GM12878 (cell line): Measurements from ENCODE around the gene GTF2F2. TPM values are rescaled to one million over a fixed set of nuclear protein-coding genes. Genes with fewer than 3 reads are reported as not detected.

Experiments
- ATAC-seq: fragments of 200-7000 bp; cut with Tn5 transposase; 3 replicates; pipeline ENCODE4 v1.9.1; 2020; ENCODE audit warnings: mild to moderate bottlenecking, moderate library complexity
- BruUV-seq: library from RNA; stranded (reverse); fragments of 400-500 nt; replicated peaks from 2 replicates; lab custom pipeline; 2021; lab: Mats Ljungman, UMichigan
- CTCF ChIA-PET: fragments of 300-600 bp; sonication (Branson Sonifier 250); formaldehyde crosslinking; extraction: SDS; loops from one replicate; lab custom pipeline; 2021; ENCODE audit warnings: inconsistent platforms; lab: Yijun Ruan, JAX
- POLR2A ChIA-PET: fragments of 350-600 bp; formaldehyde crosslinking; extraction: SDS; loops from one replicate; lab custom pipeline; 2021; ENCODE audit warnings: inconsistent platforms; lab: Charles Lee
- RAD21 ChIA-PET: fragments of 300-600 bp; sonication (Branson Sonifier 250); formaldehyde crosslinking; loops from one replicate; lab custom pipeline; 2023; ENCODE audit warnings: antibody characterized with exemption; ENCODE audit not compliant: unreplicated experiment; lab: Charles Lee
- SMC1A ChIA-PET: fragments of 300-600 bp; sonication (Branson Sonifier 250); formaldehyde crosslinking; loops from one replicate; lab custom pipeline; 2023; ENCODE audit not compliant: unreplicated experiment, uncharacterized antibody; lab: Charles Lee
- DNase-seq: peaks from one replicate; pipeline ENCODE4 v3.0.0-alpha.2; 2011; ENCODE audit warnings: low read depth, low spot score
- FAIRE-seq: peaks from 3 replicates; lab custom pipeline; 2011; peaks lifted over from hg19 to GRCh38; lab: Jason Lieb, UNC
- H2AFZ ChIP-seq: 2 replicates; pipeline ENCODE4 v1.6.0; 2011; ENCODE audit warnings: low read depth, low read length, control low read depth; ENCODE audit not compliant: control insufficient read depth
- H3K27ac ChIP-seq: 2 replicates; pipeline ENCODE4 v1.5.1; 2011; ENCODE audit warnings: control low read depth; ENCODE audit not compliant: control insufficient read depth, insufficient read depth
- H3K27me3 ChIP-seq, 2 experiments: replicated peaks in 1 of 2; 2 replicates each; pipeline versions ENCODE4 v1.6.0 to v1.6.1; 2011; ENCODE audit warnings: low read length in 1 of 2; ENCODE audit not compliant: control insufficient read depth in 2 of 2, insufficient read depth in 2 of 2
- H3K36me3 ChIP-seq, 2 experiments: 2 replicates each; pipeline ENCODE4 v1.5.1; 2011; ENCODE audit warnings: low read length in 1 of 2; ENCODE audit not compliant: control insufficient read depth in 2 of 2, insufficient read depth in 2 of 2
- H3K4me1 ChIP-seq: 2 replicates; pipeline ENCODE4 v1.6.1; 2011; ENCODE audit warnings: mild to moderate bottlenecking, low read length, moderate library complexity, mixed read lengths; ENCODE audit not compliant: control insufficient read depth, insufficient read depth
- H3K4me2 ChIP-seq: 2 replicates; pipeline ENCODE4 v1.6.0; 2011; ENCODE audit warnings: control low read depth; ENCODE audit not compliant: control insufficient read depth, insufficient read depth
- H3K4me3 ChIP-seq: fragments of 200-600 bp; sonication (generic); 2 replicates; pipeline ENCODE4 v1.5.1; 2016
- H3K79me2 ChIP-seq: 2 replicates; pipeline ENCODE4 v1.6.0; 2011; ENCODE audit warnings: low read length; ENCODE audit not compliant: control insufficient read depth, insufficient read depth
- H3K9ac ChIP-seq: 2 replicates; pipeline ENCODE4 v1.8.0; 2011; ENCODE audit warnings: low read length, control low read depth, mixed read lengths; ENCODE audit not compliant: control insufficient read depth, insufficient read depth
- H3K9me3 ChIP-seq: replicated peaks from 3 replicates; pipeline ENCODE4 v1.5.1; 2011; ENCODE audit warnings: mild to moderate bottlenecking, low read length; ENCODE audit not compliant: control insufficient read depth, insufficient read depth
- H4K20me1 ChIP-seq: 2 replicates; pipeline ENCODE4 v1.6.0; 2011; ENCODE audit not compliant: control insufficient read depth, insufficient read depth
- BMI1 ChIP-seq: fragments of 450-650 bp; IDR thresholded peaks from 2 replicates; pipeline ENCODE4 v1.6.1; 2016; ENCODE audit warnings: mild to moderate bottlenecking, moderate library complexity, borderline replicate concordance
- CBFB ChIP-seq: IDR thresholded peaks from 2 replicates; pipeline ENCODE4 v1.6.1; 2016; ENCODE audit warnings: antibody characterized with exemption, low read depth
- CTCF ChIP-seq, 3 experiments: IDR thresholded peaks in 2 of 3; conservative IDR thresholded peaks in 1 of 3; 2 replicates each; pipeline ENCODE4 v1.5.1; 2011; ENCODE audit warnings: low read depth in 3 of 3, low read length in 3 of 3, mild to moderate bottlenecking in 3 of 3, control low read depth in 2 of 3, moderate library complexity in 2 of 3, inconsistent platforms in 1 of 3, mixed read lengths in 1 of 3; ENCODE audit not compliant: control insufficient read depth in 2 of 3, insufficient read depth in 1 of 3; ENCODE audit errors: extremely low read depth in 1 of 3
- EED ChIP-seq: sonication (generic); IDR thresholded peaks from 2 replicates; pipeline ENCODE4 v1.6.1; 2016; ENCODE audit warnings: antibody characterized with exemption, low read depth
- FOS ChIP-seq: IDR thresholded peaks from 3 replicates; pipeline ENCODE4 v1.6.1; 2011; ENCODE audit warnings: borderline replicate concordance; ENCODE audit not compliant: insufficient read length; ENCODE audit errors: extremely low read depth
- IRF5 ChIP-seq: fragments of 450-650 bp; IDR thresholded peaks from 2 replicates; pipeline ENCODE4 v1.6.1; 2017; ENCODE audit warnings: borderline replicate concordance
- JUND ChIP-seq: IDR thresholded peaks from 2 replicates; pipeline ENCODE4 v1.6.1; 2012; ENCODE audit warnings: low read depth, mild to moderate bottlenecking, low read length, improper control_type of control experiment, moderate library complexity
- KAT2A ChIP-seq: conservative IDR thresholded peaks from 2 replicates; pipeline ENCODE4 v1.6.1; 2011; ENCODE audit warnings: low read depth, low read length; ENCODE audit not compliant: control insufficient read depth
- MTA3 ChIP-seq: IDR thresholded peaks from 2 replicates; pipeline ENCODE4 v1.6.1; 2012; ENCODE audit warnings: low read length, inconsistent platforms, borderline replicate concordance
- RELA ChIP-seq: fragments of 450-650 bp; IDR thresholded peaks from 2 replicates; pipeline ENCODE4 v1.8.0; 2014; ENCODE audit warnings: borderline replicate concordance; ENCODE audit not compliant: partially characterized antibody
- SMAD5 ChIP-seq: IDR thresholded peaks from 2 replicates; pipeline ENCODE4 v1.6.1; 2016; ENCODE audit warnings: antibody characterized with exemption, low read depth
- SMARCA5 ChIP-seq: fragments of 450-650 bp; IDR thresholded peaks from 2 replicates; pipeline ENCODE4 v1.6.1; 2017; ENCODE audit warnings: mild to moderate bottlenecking
- SPI1 ChIP-seq: IDR thresholded peaks from 2 replicates; pipeline ENCODE4 v1.6.1; 2011; ENCODE audit warnings: low read depth, mild to moderate bottlenecking, low read length, moderate library complexity, borderline replicate concordance; ENCODE audit not compliant: insufficient read depth
- TCF7 ChIP-seq: IDR thresholded peaks from 2 replicates; pipeline ENCODE4 v1.6.1; 2014; ENCODE audit warnings: antibody characterized with exemption, borderline replicate concordance
- ZNF622 ChIP-seq: fragments of 450-650 bp; IDR thresholded peaks from 2 replicates; pipeline ENCODE4 v1.6.1; 2017; ENCODE audit warnings: mild to moderate bottlenecking, inconsistent platforms
- WGBS: methylation state at CpG from one replicate; pipeline ENCODE4 v1.1.6; 2016; ENCODE audit warnings: low lambda C conversion rate; ENCODE audit not compliant: insufficient replicate concordance, insufficient coverage; ENCODE audit errors: missing lambda C conversion rate; 5-methylcytosine and 5-hydroxymethylcytosine counted together
- in situ Hi-C: fragments of 300-500 bp; cut with MboI; formaldehyde crosslinking; loops from 9 replicates; pipeline ENCODE4 v1.14.3; 2018; ENCODE audit warnings: mixed read lengths
- intact Hi-C: fragments of 100-400 bp; cut with micrococcal nuclease; formaldehyde crosslinking; loops from one replicate; pipeline ENCODE4 v1.14.2; 2022; ENCODE audit not compliant: unreplicated experiment
- polyA plus RNA-seq, 11 experiments: library from polyadenylated mRNA; depleted of rRNA in 4 of 11; unstranded in 6 of 11; stranded (reverse) in 5 of 11; fragments of >200 nt; fragmentation: Nextera tagmentation in 4 of 11; fragmentation: Illumina TruSeq in 1 of 11; extraction: Ambion mirVana in 4 of 11; extraction: Trizol in 1 of 11; gene quantifications; 1 replicate in 1 of 11; 2 replicates in 10 of 11; pipeline versions ENCODE4 v1.2.1 to v1.2.3, GENCODE V29; 2011 to 2016; ENCODE audit warnings: inconsistent platforms in 2 of 11, missing spikeins in 2 of 11, low read depth in 1 of 11
- total RNA-seq, 4 experiments: library from RNA; depleted of rRNA in 3 of 4; stranded (reverse); fragments of >200 nt in 3 of 4; fragmentation: Illumina TruSeq in 1 of 4; extraction: Trizol in 1 of 4; gene quantifications; 2 replicates each; pipeline versions ENCODE4 v1.2.1 to v1.2.3, GENCODE V29; 2013 to 2021
- TF ChIP-seq, protein P1 (sequence below): IDR thresholded peaks from 2 replicates; pipeline ENCODE4 v1.6.1; 2012; ENCODE audit warnings: low read depth, low read length, improper control_type of control experiment
- TF ChIP-seq, protein P2 (sequence below): fragments of 450-650 bp; IDR thresholded peaks from 2 replicates; pipeline ENCODE4 v1.6.1; 2017; ENCODE audit warnings: mild to moderate bottlenecking, low read depth, inconsistent platforms; ENCODE audit not compliant: poor library complexity, severe bottlenecking
- TF ChIP-seq, protein P3 (sequence below): fragments of 450-650 bp; IDR thresholded peaks from 2 replicates; pipeline ENCODE4 v1.6.1; 2014; ENCODE audit warnings: mild to moderate bottlenecking

GTF2F2 gene
- total and polyA plus RNA-seq, 10 of the 15 experiments (the other 5 are each of a cell fraction or from before 2014, with no cell fraction given) = 14.5 to 30.8 (median 22.6) TPM

DNA sequence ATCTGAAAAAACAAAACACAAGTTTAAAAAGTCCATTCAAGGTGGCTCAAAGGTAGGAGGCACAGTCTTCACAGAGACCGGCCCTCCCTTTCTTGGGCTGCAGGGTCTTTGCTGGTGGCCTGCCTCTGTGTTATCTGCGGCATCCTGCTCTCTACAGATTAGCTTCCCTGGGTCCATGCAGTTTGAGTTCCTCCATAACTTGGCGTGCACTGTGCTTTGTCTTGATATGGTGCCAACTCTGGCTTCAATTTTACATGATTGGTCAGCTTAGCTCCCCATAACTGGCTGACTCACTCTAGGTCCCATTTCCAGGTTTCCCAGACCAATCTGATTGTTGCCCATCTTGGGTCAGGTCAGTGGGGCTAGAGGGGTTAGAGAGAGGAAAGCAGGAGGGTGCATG is 178.9 kb downstream of the GTF2F2 start:
- H3K9ac ChIP-seq = no peak overlapping the region
- FAIRE-seq (no peak), DNase-seq (no peak), ATAC-seq (no peak)
- H3K27ac ChIP-seq = no peak overlapping the region
- no TSS peak for BruUV-seq
- no peaks in the 10 kb centered on the region for H4K20me1 ChIP-seq
- TF ChIP-seq SMARCA5 (no peak), IRF5 (no peak), TCF7 (no peak), JUND (no peak), CTCF (IDR thresholded peaks at IDR 0.05 in 2 of 3, conservative IDR thresholded peaks at IDR 0.05 in 1 of 3; ENCODE audit: control insufficient read depth in 2 of 3, extremely low read depth in 1 of 3, insufficient read depth in 1 of 3, low read depth in 3 of 3, low read length in 3 of 3) (no peak), SPI1 (no peak), EED (no peak), FOS (no peak), BMI1 (no peak), KAT2A (no peak), CBFB (no peak), MTA3 (no peak), ZNF622 (no peak), SMAD5 (no peak), RELA (no peak)
- TF ChIP-seq, protein P1, sequence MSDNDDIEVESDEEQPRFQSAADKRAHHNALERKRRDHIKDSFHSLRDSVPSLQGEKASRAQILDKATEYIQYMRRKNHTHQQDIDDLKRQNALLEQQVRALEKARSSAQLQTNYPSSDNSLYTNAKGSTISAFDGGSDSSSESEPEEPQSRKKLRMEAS = no peak
- TF ChIP-seq, protein P2, sequence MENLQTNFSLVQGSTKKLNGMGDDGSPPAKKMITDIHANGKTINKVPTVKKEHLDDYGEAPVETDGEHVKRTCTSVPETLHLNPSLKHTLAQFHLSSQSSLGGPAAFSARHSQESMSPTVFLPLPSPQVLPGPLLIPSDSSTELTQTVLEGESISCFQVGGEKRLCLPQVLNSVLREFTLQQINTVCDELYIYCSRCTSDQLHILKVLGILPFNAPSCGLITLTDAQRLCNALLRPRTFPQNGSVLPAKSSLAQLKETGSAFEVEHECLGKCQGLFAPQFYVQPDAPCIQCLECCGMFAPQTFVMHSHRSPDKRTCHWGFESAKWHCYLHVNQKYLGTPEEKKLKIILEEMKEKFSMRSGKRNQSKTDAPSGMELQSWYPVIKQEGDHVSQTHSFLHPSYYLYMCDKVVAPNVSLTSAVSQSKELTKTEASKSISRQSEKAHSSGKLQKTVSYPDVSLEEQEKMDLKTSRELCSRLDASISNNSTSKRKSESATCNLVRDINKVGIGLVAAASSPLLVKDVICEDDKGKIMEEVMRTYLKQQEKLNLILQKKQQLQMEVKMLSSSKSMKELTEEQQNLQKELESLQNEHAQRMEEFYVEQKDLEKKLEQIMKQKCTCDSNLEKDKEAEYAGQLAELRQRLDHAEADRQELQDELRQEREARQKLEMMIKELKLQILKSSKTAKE = no peak
- TF ChIP-seq, protein P3, sequence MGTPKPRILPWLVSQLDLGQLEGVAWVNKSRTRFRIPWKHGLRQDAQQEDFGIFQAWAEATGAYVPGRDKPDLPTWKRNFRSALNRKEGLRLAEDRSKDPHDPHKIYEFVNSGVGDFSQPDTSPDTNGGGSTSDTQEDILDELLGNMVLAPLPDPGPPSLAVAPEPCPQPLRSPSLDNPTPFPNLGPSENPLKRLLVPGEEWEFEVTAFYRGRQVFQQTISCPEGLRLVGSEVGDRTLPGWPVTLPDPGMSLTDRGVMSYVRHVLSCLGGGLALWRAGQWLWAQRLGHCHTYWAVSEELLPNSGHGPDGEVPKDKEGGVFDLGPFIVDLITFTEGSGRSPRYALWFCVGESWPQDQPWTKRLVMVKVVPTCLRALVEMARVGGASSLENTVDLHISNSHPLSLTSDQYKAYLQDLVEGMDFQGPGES = no peak
- H3K79me2 ChIP-seq = no peaks in the 10 kb centered on the region
- SMC1A ChIA-PET = no interaction called here
- no peaks in the 10 kb centered on the region for H3K36me3 ChIP-seq
- 94% methylated on average over 3 of the region's 3 CpGs for WGBS
- in situ Hi-C loops = no loop called here
- no peaks in the 10 kb centered on the region; the same call in 1 of the 2 replicates for H3K4me1 ChIP-seq
- POLR2A ChIA-PET = no interaction called here
- H2AFZ ChIP-seq = no peak overlapping the region
- no peaks in the 10 kb centered on the region for H3K9me3 ChIP-seq
- intact Hi-C loops = no loop called here
- H3K4me3 ChIP-seq = no peak overlapping the region
- H3K4me2 ChIP-seq = no peak overlapping the region
- CTCF ChIA-PET = interaction anchor here (0.6 to 1.6 kb wide), 4 partner anchors 10 to 330 kb away, joined by 3 to 6 read pairs (median 4); no protein-coding TSS in a partner anchor
- no peaks in the 10 kb centered on the region for H3K27me3 ChIP-seq
- RAD21 ChIA-PET = interaction anchor here (2.0 to 2.3 kb wide), 2 partner anchors 10 to 18 kb away, joined by 5 to 8 read pairs; no protein-coding TSS in a partner anchor
